IMR-90 (cell line): ENCODE measurements around the gene UNC13C. TPM values are rescaled to one million over a fixed set of nuclear protein-coding genes. Genes with fewer than 3 reads are reported as not detected.

Experiments
- ATAC-seq: fragments of 200-7000 bp; cut with Tn5 transposase; 2 replicates; pipeline ENCODE4 v1.9.1; 2020; ENCODE audit warnings: low read depth, mild to moderate bottlenecking, moderate library complexity
- BruUV-seq: library from RNA; stranded (reverse); fragments of 400-500 nt; replicated peaks from 2 replicates; lab custom pipeline; 2021; lab: Mats Ljungman, UMichigan
- CTCF ChIA-PET: fragments of 300-600 bp; formaldehyde crosslinking; extraction: SDS; loops from one replicate; lab custom pipeline; 2021; ENCODE audit warnings: antibody characterized with exemption; lab: Yijun Ruan, JAX
- POLR2A ChIA-PET: fragments of 300-600 bp; sonication (Branson Sonifier 250); formaldehyde crosslinking; loops from one replicate; lab custom pipeline; 2022; ENCODE audit warnings: antibody characterized with exemption; ENCODE audit not compliant: unreplicated experiment; lab: Charles Lee
- DNase-seq: peaks from one replicate; pipeline ENCODE4 v3.0.0; 2013
- H2AFZ ChIP-seq: replicated peaks from 2 replicates; pipeline ENCODE3; 2013; ENCODE audit warnings: low read length, mild to moderate bottlenecking; ENCODE audit not compliant: poor library complexity
- H2AK5ac ChIP-seq: 2 replicates; pipeline ENCODE4 v1.6.1; 2013; ENCODE audit warnings: low read depth, low read length, inconsistent platforms
- H2AK9ac ChIP-seq: replicated peaks from 2 replicates; pipeline ENCODE3; 2013; ENCODE audit warnings: mild to moderate bottlenecking, low read depth, low read length, moderate library complexity; ENCODE audit not compliant: poor library complexity
- H2BK120ac ChIP-seq: 2 replicates; pipeline ENCODE4 v1.6.1; 2013; ENCODE audit warnings: low read depth, low read length, inconsistent platforms
- H2BK15ac ChIP-seq: 3 replicates; pipeline ENCODE4 v1.6.1; 2013; ENCODE audit warnings: low read depth, low read length, inconsistent platforms
- H2BK20ac ChIP-seq: 2 replicates; pipeline ENCODE4 v1.6.1; 2013; ENCODE audit warnings: low read depth, mild to moderate bottlenecking, inconsistent platforms, low read length, moderate library complexity
- H2BK5ac ChIP-seq: 2 replicates; pipeline ENCODE4 v1.6.1; 2013; ENCODE audit warnings: mild to moderate bottlenecking, low read depth, low read length, inconsistent platforms; ENCODE audit not compliant: poor library complexity, severe bottlenecking
- H3K14ac ChIP-seq: replicated peaks from 2 replicates; pipeline ENCODE4 v1.6.1; 2013; ENCODE audit warnings: low read depth, low read length, inconsistent platforms
- H3K18ac ChIP-seq: 2 replicates; pipeline ENCODE4 v1.6.1; 2013; ENCODE audit warnings: low read depth, low read length, control low read depth
- H3K23ac ChIP-seq: 2 replicates; pipeline ENCODE4 v1.6.1; 2013; ENCODE audit warnings: low read depth, low read length, inconsistent platforms
- H3K27ac ChIP-seq: 2 replicates; pipeline ENCODE4 v1.5.1; 2013; ENCODE audit warnings: mild to moderate bottlenecking, control low read depth, low read length; ENCODE audit not compliant: insufficient read depth
- H3K27me3 ChIP-seq: 2 replicates; pipeline ENCODE4 v1.6.1; 2013; ENCODE audit warnings: low read length; ENCODE audit not compliant: control insufficient read depth, insufficient read depth
- H3K36me3 ChIP-seq: 2 replicates; pipeline ENCODE4 v1.6.1; 2013; ENCODE audit warnings: low read length, mixed read lengths; ENCODE audit not compliant: control insufficient read depth, insufficient read depth
- H3K4ac ChIP-seq: 2 replicates; pipeline ENCODE4 v1.6.1; 2013; ENCODE audit warnings: low read depth, low read length, inconsistent platforms
- H3K4me1 ChIP-seq: 2 replicates; pipeline ENCODE4 v1.6.1; 2013; ENCODE audit warnings: low read length, mixed read lengths; ENCODE audit not compliant: control insufficient read depth, insufficient read depth
- H3K4me2 ChIP-seq: 2 replicates; pipeline ENCODE4 v1.6.1; 2013; ENCODE audit warnings: low read depth, mild to moderate bottlenecking, control low read depth, low read length, moderate library complexity
- H3K4me3 ChIP-seq: 2 replicates; pipeline ENCODE4 v1.5.1; 2013; ENCODE audit warnings: low read depth, mild to moderate bottlenecking, control low read depth, low read length, moderate library complexity; ENCODE audit not compliant: insufficient read depth
- H3K56ac ChIP-seq: 2 replicates; pipeline ENCODE4 v1.6.1; 2013; ENCODE audit warnings: low read length, inconsistent platforms; ENCODE audit not compliant: insufficient read depth; ENCODE audit errors: extremely low read depth
- H3K79me1 ChIP-seq, 2 experiments: 2 replicates each; pipeline ENCODE4 v1.6.1; 2013; ENCODE audit warnings: low read length in 2 of 2, inconsistent platforms in 1 of 2, low read depth in 1 of 2
- H3K9ac ChIP-seq: 2 replicates; pipeline ENCODE4 v1.6.1; 2013; ENCODE audit warnings: low read depth, low read length, control low read depth
- H3K9me1 ChIP-seq: 2 replicates; pipeline ENCODE4 v1.6.1; 2013; ENCODE audit warnings: low read length, inconsistent platforms; ENCODE audit not compliant: insufficient read depth
- H3K9me3 ChIP-seq: 2 replicates; pipeline ENCODE4 v1.6.1; 2013; ENCODE audit warnings: low read length; ENCODE audit not compliant: control insufficient read depth, insufficient read depth
- H4K20me1 ChIP-seq: 2 replicates; pipeline ENCODE4 v1.6.1; 2013; ENCODE audit warnings: low read length, inconsistent platforms; ENCODE audit not compliant: insufficient read depth
- H4K5ac ChIP-seq: 2 replicates; pipeline ENCODE4 v1.6.1; 2013; ENCODE audit warnings: mild to moderate bottlenecking, low read depth, low read length, control low read depth
- H4K8ac ChIP-seq, 2 experiments: 2 replicates each; pipeline ENCODE4 v1.6.1; 2013; ENCODE audit warnings: low read depth in 2 of 2, low read length in 2 of 2, control low read depth in 1 of 2, inconsistent platforms in 1 of 2
- H4K91ac ChIP-seq: 2 replicates; pipeline ENCODE4 v1.6.1; 2013; ENCODE audit warnings: low read depth, low read length, inconsistent platforms; ENCODE audit not compliant: insufficient read depth
- BHLHE40 ChIP-seq: fragments of 150-350 bp; IDR thresholded peaks from 2 replicates; pipeline ENCODE4 v1.6.1; 2016; ENCODE audit warnings: mild to moderate bottlenecking, low read depth, low read length
- CEBPB ChIP-seq: IDR thresholded peaks from 2 replicates; pipeline ENCODE4 v1.6.1; 2012; ENCODE audit warnings: low read depth, low read length, improper control_type of control experiment
- CHD1 ChIP-seq: IDR thresholded peaks from 2 replicates; pipeline ENCODE4 v1.6.1; 2012; ENCODE audit warnings: low read depth, low read length, improper control_type of control experiment
- ELK1 ChIP-seq: fragments of 150-350 bp; IDR thresholded peaks from 2 replicates; pipeline ENCODE4 v1.6.1; 2016; ENCODE audit warnings: low read depth, mild to moderate bottlenecking, low read length, moderate library complexity, borderline replicate concordance
- FOS ChIP-seq: fragments of 150-350 bp; IDR thresholded peaks from 2 replicates; pipeline ENCODE4 v1.6.1; 2016; ENCODE audit warnings: low read depth, low read length
- MAFK ChIP-seq: IDR thresholded peaks from 2 replicates; pipeline ENCODE4 v1.6.1; 2012; ENCODE audit warnings: low read depth, low read length, improper control_type of control experiment
- MAZ ChIP-seq: IDR thresholded peaks from 2 replicates; pipeline ENCODE4 v1.6.1; 2012; ENCODE audit warnings: low read depth, mild to moderate bottlenecking, low read length, improper control_type of control experiment, moderate library complexity, borderline replicate concordance
- MXI1 ChIP-seq: IDR thresholded peaks from 2 replicates; pipeline ENCODE4 v1.6.1; 2012; ENCODE audit warnings: low read depth, mild to moderate bottlenecking, low read length, moderate library complexity, borderline replicate concordance
- NFE2L2 ChIP-seq: fragments of 150-350 bp; IDR thresholded peaks from 2 replicates; pipeline ENCODE4 v1.6.1; 2016; ENCODE audit warnings: low read depth, mild to moderate bottlenecking, low read length
- POLR2A ChIP-seq: IDR thresholded peaks from 2 replicates; pipeline ENCODE4 v1.6.1; 2012; ENCODE audit warnings: mild to moderate bottlenecking, low read depth, low read length
- RAD21 ChIP-seq: IDR thresholded peaks from 2 replicates; pipeline ENCODE4 v1.6.1; 2012; ENCODE audit warnings: low read length, improper control_type of control experiment
- RCOR1 ChIP-seq: IDR thresholded peaks from 2 replicates; pipeline ENCODE4 v1.6.1; 2012; ENCODE audit warnings: mild to moderate bottlenecking, low read length, improper control_type of control experiment; ENCODE audit not compliant: insufficient replicate concordance
- RFX5 ChIP-seq: IDR thresholded peaks from 2 replicates; pipeline ENCODE4 v1.8.0; 2012; ENCODE audit warnings: low read depth, mild to moderate bottlenecking, low read length, moderate library complexity
- SMC3 ChIP-seq: fragments of 150-350 bp; IDR thresholded peaks from 2 replicates; pipeline ENCODE4 v1.6.1; 2016; ENCODE audit warnings: low read depth, mild to moderate bottlenecking, antibody characterized with exemption, low read length, moderate library complexity
- USF2 ChIP-seq: fragments of 150-350 bp; IDR thresholded peaks from 2 replicates; pipeline ENCODE4 v1.6.1; 2017; ENCODE audit warnings: mild to moderate bottlenecking, antibody characterized with exemption, low read length, low read depth
- WGBS, 2 experiments: methylation state at CpG; one replicate each; pipeline versions ENCODE4 v1.1.5 to v1.1.7; 2013; ENCODE audit warnings: missing lambda C conversion rate in 2 of 2; ENCODE audit not compliant: insufficient read length in 1 of 2; ENCODE audit errors: extremely low coverage in 2 of 2; 5-methylcytosine and 5-hydroxymethylcytosine counted together
- dilution Hi-C: fragments of 300-500 bp; cut with HindIII; formaldehyde crosslinking; loops from one replicate; pipeline ENCODE4 v1.14.3; 2018; ENCODE audit warnings: low sequenced_read_pairs; ENCODE audit not compliant: unreplicated experiment
- in situ Hi-C: fragments of 300-500 bp; cut with MboI; formaldehyde crosslinking; loops from 3 replicates; pipeline ENCODE4 v1.14.3; 2019; ENCODE audit warnings: low sequenced_read_pairs, inconsistent platforms, mixed read lengths
- intact Hi-C: fragments of 100-400 bp; cut with micrococcal nuclease; formaldehyde crosslinking; loops from 2 replicates; pipeline ENCODE4 v1.10.0; 2022
- polyA plus RNA-seq, 3 experiments: library from polyadenylated mRNA; depleted of rRNA; stranded (reverse); fragments of >200 nt; gene quantifications; 2 replicates each; pipeline ENCODE4 v1.2.3, GENCODE V29; 2012; ENCODE audit warnings: low replicate concordance in 1 of 3
- total RNA-seq: library from RNA; depleted of rRNA; stranded (reverse); fragments of >200 nt; gene quantifications from 2 replicates; pipeline ENCODE4 v1.2.3, GENCODE V29; 2012

UNC13C gene
- total and polyA plus RNA-seq, 2 of the 4 experiments (the other 2 are of a cell fraction): not detected

- H3K9me3 ChIP-seq: peaks cover 2% of the 10 kb centered on the region; the same call in 1 of the 2 replicates
- no peak overlapping the region for H4K5ac ChIP-seq
- H3K14ac ChIP-seq: no peak overlapping the region
- no peak overlapping the region for H3K27ac ChIP-seq
- H2BK20ac ChIP-seq: no peak overlapping the region
- no peaks in the 10 kb centered on the region for H3K9me1 ChIP-seq
- H3K18ac ChIP-seq: no peak overlapping the region
- no peaks in the 10 kb centered on the region for H3K4me1 ChIP-seq
- no peak for TF ChIP-seq MXI1
- TF ChIP-seq USF2: no peak
- TF ChIP-seq BHLHE40: no peak
- TF ChIP-seq FOS: no peak
- TF ChIP-seq MAFK: no peak
- TF ChIP-seq ELK1: no peak
- no peak for TF ChIP-seq MAZ
- TF ChIP-seq SMC3: no peak
- no peak for TF ChIP-seq CHD1
- no peak for TF ChIP-seq POLR2A
- no peak for TF ChIP-seq RFX5
- no peak for TF ChIP-seq RCOR1
- no peak for TF ChIP-seq CEBPB
- no peak for TF ChIP-seq RAD21
- TF ChIP-seq NFE2L2: no peak
- no peak overlapping the region for H3K4me3 ChIP-seq
- no peak overlapping the region for H3K56ac ChIP-seq
- no peak overlapping the region for H2AFZ ChIP-seq
- no peaks in the 10 kb centered on the region for H4K20me1 ChIP-seq
- DNase-seq: no peak
- ChIA-PET POLR2A (no interaction called here), CTCF (no interaction called here)
- WGBS, 2 experiments: no CpG with 5 or more reads among the region's 2 CpGs
- no TSS peak for BruUV-seq
- H2BK120ac ChIP-seq: no peak overlapping the region
- no peaks in the 10 kb centered on the region for H3K36me3 ChIP-seq
- no peak overlapping the region for H2AK9ac ChIP-seq
- H4K8ac ChIP-seq: no peak overlapping the region
- no peak overlapping the region for H3K23ac ChIP-seq
- H3K9ac ChIP-seq: no peak overlapping the region
- no peak overlapping the region for H2AK5ac ChIP-seq
- no peaks in the 10 kb centered on the region for H3K27me3 ChIP-seq
- intact Hi-C loops: no loop called here
- H3K4ac ChIP-seq: no peak overlapping the region
- H2BK15ac ChIP-seq: no peak overlapping the region
- H4K91ac ChIP-seq: no peak overlapping the region
- no peak overlapping the region for H2BK5ac ChIP-seq
- no peak overlapping the region for H3K4me2 ChIP-seq
- dilution Hi-C loops: no loop called here
- in situ Hi-C loops: no loop called here
- no peaks in the 10 kb centered on the region for H3K79me1 ChIP-seq
- no peak for ATAC-seq
These were observed 29.0 kb downstream of the UNC13C start for GRCh38 chr15:54007256-54007655.
